ENCODE measurements around the gene MVK. TPM values are rescaled to one million over a fixed set of nuclear protein-coding genes. Genes with fewer than 3 reads are reported as not detected.

Gene MVK
- total and polyA plus RNA-seq, 12 donors = 10.8 to 194 (median 25.2) TPM

DNA sequence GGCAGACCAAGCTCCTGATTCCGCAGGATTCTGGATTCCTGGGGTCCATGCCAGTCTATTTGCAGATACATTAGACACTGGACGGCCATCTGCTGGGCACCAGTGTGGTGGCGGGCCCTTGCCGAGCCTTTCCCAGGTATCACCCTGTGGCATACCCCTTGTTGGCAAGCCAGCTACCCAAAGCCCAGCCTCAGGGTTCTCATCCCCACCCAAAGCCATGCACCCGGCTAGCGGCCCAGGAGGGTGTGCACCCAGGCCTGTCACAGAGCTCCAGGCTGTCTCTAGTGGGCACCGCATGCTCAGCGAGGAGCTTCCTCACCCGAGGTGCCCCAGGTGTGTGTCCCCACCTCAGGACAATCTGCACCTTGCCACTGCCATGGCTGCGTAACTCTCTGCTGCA is 14.0 kb upstream of the MVK start:
- intact Hi-C loops (cut with DNase I) = no loop called here
- DNase-seq = no peak

GRCh38 chr12:109560867-109561710 is 12.5 kb upstream of the MVK start:
- Histone ChIP-seq H3K36me3 (replicated peaks in 1 of 2) (peaks cover 0 to 14% of the 10 kb centered on the region in 2 donors), H3K4me1 (replicated peaks in 1 of 2) (peaks cover 0 to 2% of the 10 kb centered on the region in 2 donors), H3K4me3 (no peak overlapping the region), H3K27me3 (no peaks in the 10 kb centered on the region), H3K9me3 (replicated peaks in 1 of 3) (no peaks in the 10 kb centered on the region), H3K27ac (no peak overlapping the region)
- intact Hi-C loops (cut with DNase I) = no loop called here
- 88 to 92% (median 91%) methylated on average over 17 to 30 of the region's 30 CpGs for WGBS, 4 donors
- no peak for DNase-seq
- TF ChIP-seq, protein P1, sequence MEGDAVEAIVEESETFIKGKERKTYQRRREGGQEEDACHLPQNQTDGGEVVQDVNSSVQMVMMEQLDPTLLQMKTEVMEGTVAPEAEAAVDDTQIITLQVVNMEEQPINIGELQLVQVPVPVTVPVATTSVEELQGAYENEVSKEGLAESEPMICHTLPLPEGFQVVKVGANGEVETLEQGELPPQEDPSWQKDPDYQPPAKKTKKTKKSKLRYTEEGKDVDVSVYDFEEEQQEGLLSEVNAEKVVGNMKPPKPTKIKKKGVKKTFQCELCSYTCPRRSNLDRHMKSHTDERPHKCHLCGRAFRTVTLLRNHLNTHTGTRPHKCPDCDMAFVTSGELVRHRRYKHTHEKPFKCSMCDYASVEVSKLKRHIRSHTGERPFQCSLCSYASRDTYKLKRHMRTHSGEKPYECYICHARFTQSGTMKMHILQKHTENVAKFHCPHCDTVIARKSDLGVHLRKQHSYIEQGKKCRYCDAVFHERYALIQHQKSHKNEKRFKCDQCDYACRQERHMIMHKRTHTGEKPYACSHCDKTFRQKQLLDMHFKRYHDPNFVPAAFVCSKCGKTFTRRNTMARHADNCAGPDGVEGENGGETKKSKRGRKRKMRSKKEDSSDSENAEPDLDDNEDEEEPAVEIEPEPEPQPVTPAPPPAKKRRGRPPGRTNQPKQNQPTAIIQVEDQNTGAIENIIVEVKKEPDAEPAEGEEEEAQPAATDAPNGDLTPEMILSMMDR (IDR thresholded peaks at IDR 0.05) = no peak
- no peak for TF ChIP-seq POLR2A (IDR thresholded peaks at IDR 0.05)

More for the DNA sequence above, 14.0 kb upstream of the MVK start:
- TF ChIP-seq, protein P1 (IDR thresholded peaks at IDR 0.05) = no peak
- no peak for TF ChIP-seq POLR2A (IDR thresholded peaks at IDR 0.05)
- H3K9me3 ChIP-seq (replicated peaks in 1 of 3) = no peaks in the 10 kb centered on the region
- peaks cover 0 to 8% of the 10 kb centered on the region in 2 donors for H3K4me1 ChIP-seq (replicated peaks in 1 of 2)
- H3K4me3 ChIP-seq = no peak overlapping the region
- H3K27ac ChIP-seq = no peak overlapping the region
- no peaks in the 10 kb centered on the region for H3K27me3 ChIP-seq
- H3K36me3 ChIP-seq (replicated peaks in 1 of 2) = peaks cover 0 to 3% of the 10 kb centered on the region in 2 donors
- whole genome bisulfite sequencing, 4 donors = 93 to 100% (median 97%) methylated on average over 2 to 10 of the region's 10 CpGs

DNA sequence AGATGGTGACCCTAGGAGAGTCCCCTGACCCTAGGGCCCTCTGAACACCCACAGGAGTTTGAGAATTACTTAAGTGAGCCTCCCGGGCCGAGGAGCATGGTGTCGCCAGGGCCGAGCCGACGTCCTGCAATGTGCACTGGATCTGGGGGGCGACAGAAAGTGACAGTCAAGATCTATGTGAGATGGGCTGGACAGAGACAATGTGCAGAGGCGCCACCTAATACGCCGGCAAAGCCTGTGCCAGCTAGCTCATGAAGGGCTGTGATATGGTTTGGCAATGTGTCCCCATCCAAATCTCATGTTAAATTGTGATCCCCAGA is 11.9 kb upstream of the MVK start:
- no peak for DNase-seq
- H3K4me3 ChIP-seq = no peak overlapping the region
- H3K36me3 ChIP-seq (replicated peaks in 1 of 2) = peaks cover 0 to 20% of the 10 kb centered on the region in 2 donors
- no peak overlapping the region for H3K27ac ChIP-seq
- 84 to 97% (median 96%) methylated on average over 6 to 10 of the region's 10 CpGs for WGBS, 4 donors
- no peaks in the 10 kb centered on the region for H3K27me3 ChIP-seq
- intact Hi-C loops (cut with DNase I) = no loop called here
- no peaks in the 10 kb centered on the region for H3K4me1 ChIP-seq (replicated peaks in 1 of 2)
- H3K9me3 ChIP-seq (replicated peaks in 1 of 3) = no peaks in the 10 kb centered on the region
- no peak for TF ChIP-seq POLR2A (IDR thresholded peaks at IDR 0.05)
- TF ChIP-seq, protein P1 (IDR thresholded peaks at IDR 0.05) = no peak

- no peaks in the 10 kb centered on the region for H3K9me3 ChIP-seq (replicated peaks in 1 of 3)
- no peak overlapping the region for H3K4me3 ChIP-seq
- no peak overlapping the region for H3K27ac ChIP-seq
- H3K4me1 ChIP-seq (replicated peaks in 1 of 2) = peaks cover 0 to 6% of the 10 kb centered on the region in 2 donors
- peaks cover 0 to 20% of the 10 kb centered on the region in 2 donors for H3K36me3 ChIP-seq (replicated peaks in 1 of 2)
- no peak for DNase-seq
- TF ChIP-seq, protein P1 (IDR thresholded peaks at IDR 0.05) = no peak
- TF ChIP-seq POLR2A (IDR thresholded peaks at IDR 0.05) = no peak
- 89 to 95% (median 93%) methylated on average over 4 of the region's 4 CpGs for WGBS, 4 donors
- intact Hi-C loops (cut with DNase I) = no loop called here
- H3K27me3 ChIP-seq = no peaks in the 10 kb centered on the region
Observed at GRCh38 chr12:109562871-109563270, 10.7 kb upstream of the MVK start.

Data from adrenal gland (tissue), 12 donors.